ENCODE results near the gene FUS. TPM values are rescaled to one million over a fixed set of nuclear protein-coding genes. Genes with fewer than 3 reads are reported as not detected.

The FUS gene
- total and polyA plus RNA-seq, 2 of the 13 experiments (the other 11 are each of a cell fraction or from before 2014, with no cell fraction given), result 68.1 to 168 TPM

DNA sequence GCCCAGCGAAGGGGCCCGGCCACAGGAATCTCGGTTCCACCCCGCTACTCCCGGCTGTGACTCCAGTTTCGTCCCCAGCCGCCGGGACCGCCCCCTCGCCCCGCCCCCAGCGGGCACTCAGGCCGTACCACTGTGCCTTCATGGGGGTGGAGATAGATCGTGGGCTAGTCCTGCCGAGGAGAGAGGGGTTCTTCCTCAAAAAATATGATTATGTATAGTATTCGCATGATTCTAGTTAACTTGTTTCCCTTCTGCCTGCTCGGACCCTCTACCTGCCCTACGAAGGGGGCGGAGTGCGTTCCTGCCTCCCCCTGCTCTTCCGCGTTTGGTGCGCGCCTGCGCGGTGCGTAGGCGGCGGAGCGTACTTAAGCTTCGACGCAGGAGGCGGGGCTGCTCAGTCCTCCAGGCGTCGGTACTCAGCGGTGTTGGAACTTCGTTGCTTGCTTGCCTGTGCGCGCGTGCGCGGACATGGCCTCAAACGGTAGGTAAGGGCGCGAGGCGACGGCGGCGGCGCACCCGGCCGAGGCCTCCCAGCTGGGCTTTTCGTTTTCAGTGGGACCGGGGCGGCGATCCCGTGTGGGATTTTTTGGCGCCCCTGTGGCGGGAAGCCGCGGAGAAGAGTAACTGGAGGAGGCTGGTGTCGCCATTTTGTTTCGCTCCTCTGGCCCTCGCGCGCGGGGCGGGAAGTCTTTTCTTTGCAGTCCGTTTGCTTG lies at the start of gene FUS (continued):
- TF ChIP-seq, protein P1, sequence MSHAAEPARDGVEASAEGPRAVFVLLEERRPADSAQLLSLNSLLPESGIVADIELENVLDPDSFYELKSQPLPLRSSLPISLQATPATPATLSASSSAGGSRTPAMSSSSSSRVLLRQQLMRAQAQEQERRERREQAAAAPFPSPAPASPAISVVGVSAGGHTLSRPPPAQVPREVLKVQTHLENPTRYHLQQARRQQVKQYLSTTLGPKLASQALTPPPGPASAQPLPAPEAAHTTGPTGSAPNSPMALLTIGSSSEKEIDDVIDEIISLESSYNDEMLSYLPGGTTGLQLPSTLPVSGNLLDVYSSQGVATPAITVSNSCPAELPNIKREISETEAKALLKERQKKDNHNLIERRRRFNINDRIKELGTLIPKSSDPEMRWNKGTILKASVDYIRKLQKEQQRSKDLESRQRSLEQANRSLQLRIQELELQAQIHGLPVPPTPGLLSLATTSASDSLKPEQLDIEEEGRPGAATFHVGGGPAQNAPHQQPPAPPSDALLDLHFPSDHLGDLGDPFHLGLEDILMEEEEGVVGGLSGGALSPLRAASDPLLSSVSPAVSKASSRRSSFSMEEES (CRISPR knock-in tag; IDR thresholded peaks at IDR 0.05), result peak; percentile 65; the same call in 1 of the 2 replicates
- TF ChIP-seq STAG1 (CRISPR knock-in tag; IDR thresholded peaks at IDR 0.05), result no peak; the same call in 1 of the 2 replicates
- no peak; the same call in 1 of the 2 replicates for TF ChIP-seq ZNF850 (CRISPR knock-in tag; conservative IDR thresholded peaks at IDR 0.05)
- TF ChIP-seq HNF4A (CRISPR knock-in tag; IDR thresholded peaks at IDR 0.05), result peak; percentile 8; the same call in 1 of the 2 replicates
- TF ChIP-seq, protein P2, sequence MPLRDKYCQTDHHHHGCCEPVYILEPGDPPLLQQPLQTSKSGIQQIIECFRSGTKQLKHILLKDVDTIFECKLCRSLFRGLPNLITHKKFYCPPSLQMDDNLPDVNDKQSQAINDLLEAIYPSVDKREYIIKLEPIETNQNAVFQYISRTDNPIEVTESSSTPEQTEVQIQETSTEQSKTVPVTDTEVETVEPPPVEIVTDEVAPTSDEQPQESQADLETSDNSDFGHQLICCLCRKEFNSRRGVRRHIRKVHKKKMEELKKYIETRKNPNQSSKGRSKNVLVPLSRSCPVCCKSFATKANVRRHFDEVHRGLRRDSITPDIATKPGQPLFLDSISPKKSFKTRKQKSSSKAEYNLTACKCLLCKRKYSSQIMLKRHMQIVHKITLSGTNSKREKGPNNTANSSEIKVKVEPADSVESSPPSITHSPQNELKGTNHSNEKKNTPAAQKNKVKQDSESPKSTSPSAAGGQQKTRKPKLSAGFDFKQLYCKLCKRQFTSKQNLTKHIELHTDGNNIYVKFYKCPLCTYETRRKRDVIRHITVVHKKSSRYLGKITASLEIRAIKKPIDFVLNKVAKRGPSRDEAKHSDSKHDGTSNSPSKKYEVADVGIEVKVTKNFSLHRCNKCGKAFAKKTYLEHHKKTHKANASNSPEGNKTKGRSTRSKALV (CRISPR knock-in tag; IDR thresholded peaks at IDR 0.05), result peak; percentile 48
- peak; percentile 51; the same call in 1 of the 2 replicates for TF ChIP-seq ATF1 (CRISPR knock-in tag; IDR thresholded peaks at IDR 0.05)
- TF ChIP-seq ZNF724P (CRISPR knock-in tag; IDR thresholded peaks at IDR 0.05; ENCODE audit: borderline replicate concordance), result peak; percentile 66
- TF ChIP-seq ZFYVE20 (CRISPR knock-in tag; IDR thresholded peaks at IDR 0.05; ENCODE audit: borderline replicate concordance, low read depth), result peak; percentile 75
- TF ChIP-seq, protein P3, sequence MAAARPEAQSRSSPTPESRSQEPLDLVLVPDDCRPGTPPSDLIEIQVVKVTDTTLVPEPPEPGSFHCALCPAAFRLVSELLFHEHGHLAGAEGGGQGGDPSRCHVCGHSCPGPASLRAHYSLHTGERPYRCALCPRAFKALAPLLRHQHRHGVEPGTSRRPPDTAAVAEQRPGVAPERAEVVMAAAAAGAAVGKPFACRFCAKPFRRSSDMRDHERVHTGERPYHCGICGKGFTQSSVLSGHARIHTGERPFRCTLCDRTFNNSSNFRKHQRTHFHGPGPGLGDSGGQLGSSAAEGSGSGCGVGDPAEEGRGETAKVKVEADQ (CRISPR knock-in tag; IDR thresholded peaks at IDR 0.05; ENCODE audit: borderline replicate concordance), result peak; percentile 99
- TF ChIP-seq ZNF761 (CRISPR knock-in tag; conservative IDR thresholded peaks at IDR 0.05), result peak; percentile 90
- TF ChIP-seq RFX3 (CRISPR knock-in tag; IDR thresholded peaks at IDR 0.05), result 0 out of 2 replicates have a peak, but pooled peaks have one; percentile 41
- TF ChIP-seq, protein P4, sequence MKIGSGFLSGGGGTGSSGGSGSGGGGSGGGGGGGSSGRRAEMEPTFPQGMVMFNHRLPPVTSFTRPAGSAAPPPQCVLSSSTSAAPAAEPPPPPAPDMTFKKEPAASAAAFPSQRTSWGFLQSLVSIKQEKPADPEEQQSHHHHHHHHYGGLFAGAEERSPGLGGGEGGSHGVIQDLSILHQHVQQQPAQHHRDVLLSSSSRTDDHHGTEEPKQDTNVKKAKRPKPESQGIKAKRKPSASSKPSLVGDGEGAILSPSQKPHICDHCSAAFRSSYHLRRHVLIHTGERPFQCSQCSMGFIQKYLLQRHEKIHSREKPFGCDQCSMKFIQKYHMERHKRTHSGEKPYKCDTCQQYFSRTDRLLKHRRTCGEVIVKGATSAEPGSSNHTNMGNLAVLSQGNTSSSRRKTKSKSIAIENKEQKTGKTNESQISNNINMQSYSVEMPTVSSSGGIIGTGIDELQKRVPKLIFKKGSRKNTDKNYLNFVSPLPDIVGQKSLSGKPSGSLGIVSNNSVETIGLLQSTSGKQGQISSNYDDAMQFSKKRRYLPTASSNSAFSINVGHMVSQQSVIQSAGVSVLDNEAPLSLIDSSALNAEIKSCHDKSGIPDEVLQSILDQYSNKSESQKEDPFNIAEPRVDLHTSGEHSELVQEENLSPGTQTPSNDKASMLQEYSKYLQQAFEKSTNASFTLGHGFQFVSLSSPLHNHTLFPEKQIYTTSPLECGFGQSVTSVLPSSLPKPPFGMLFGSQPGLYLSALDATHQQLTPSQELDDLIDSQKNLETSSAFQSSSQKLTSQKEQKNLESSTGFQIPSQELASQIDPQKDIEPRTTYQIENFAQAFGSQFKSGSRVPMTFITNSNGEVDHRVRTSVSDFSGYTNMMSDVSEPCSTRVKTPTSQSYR (CRISPR knock-in tag; IDR thresholded peaks at IDR 0.05; ENCODE audit: borderline replicate concordance), result peak; percentile 68
- TF ChIP-seq ZNF777 (CRISPR knock-in tag; IDR thresholded peaks at IDR 0.05), result no peak
- TF ChIP-seq LCORL (IDR thresholded peaks at IDR 0.05), result no peak
- no peak for TF ChIP-seq LCORL (CRISPR knock-in tag; IDR thresholded peaks at IDR 0.05)
- peak; percentile 93 for TF ChIP-seq ZNF230 (CRISPR knock-in tag; IDR thresholded peaks at IDR 0.05)
- TF ChIP-seq SMC3 (IDR thresholded peaks at IDR 0.05; ENCODE audit: low read length), result no peak
- TF ChIP-seq MAFF (IDR thresholded peaks at IDR 0.05; ENCODE audit: low read depth, low read length), result peak; percentile 42; the same call in 1 of the 2 replicates
- TF ChIP-seq, protein P5, sequence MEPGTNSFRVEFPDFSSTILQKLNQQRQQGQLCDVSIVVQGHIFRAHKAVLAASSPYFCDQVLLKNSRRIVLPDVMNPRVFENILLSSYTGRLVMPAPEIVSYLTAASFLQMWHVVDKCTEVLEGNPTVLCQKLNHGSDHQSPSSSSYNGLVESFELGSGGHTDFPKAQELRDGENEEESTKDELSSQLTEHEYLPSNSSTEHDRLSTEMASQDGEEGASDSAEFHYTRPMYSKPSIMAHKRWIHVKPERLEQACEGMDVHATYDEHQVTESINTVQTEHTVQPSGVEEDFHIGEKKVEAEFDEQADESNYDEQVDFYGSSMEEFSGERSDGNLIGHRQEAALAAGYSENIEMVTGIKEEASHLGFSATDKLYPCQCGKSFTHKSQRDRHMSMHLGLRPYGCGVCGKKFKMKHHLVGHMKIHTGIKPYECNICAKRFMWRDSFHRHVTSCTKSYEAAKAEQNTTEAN (CRISPR knock-in tag; conservative IDR thresholded peaks at IDR 0.05), result peak; percentile 78

All from HepG2 (cell line).